ENCODE measurements around the gene ATP8B4.

ATP8B4 gene

DNA sequence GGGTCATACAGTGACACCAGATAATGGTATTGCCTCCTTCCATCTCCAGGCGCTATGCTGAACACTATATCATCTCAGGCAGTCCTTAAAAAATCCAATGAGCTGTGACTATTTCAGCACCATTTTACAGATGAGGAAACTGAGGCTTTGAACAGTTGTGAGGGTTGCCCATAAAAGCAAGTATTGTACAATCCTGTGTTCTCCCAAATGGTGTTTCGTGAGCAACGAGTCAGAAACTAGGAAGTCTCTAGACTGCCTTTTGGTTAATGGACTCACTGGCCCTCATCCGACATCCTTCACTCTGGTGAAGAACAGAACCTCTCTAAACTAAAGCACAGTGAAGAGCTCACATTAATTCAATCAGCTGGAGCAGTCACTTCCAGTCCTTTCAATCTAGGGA lies 61.8 kb downstream of the ATP8B4 start:
- Histone ChIP-seq H3K36me3 (ENCODE audit: insufficient read depth, low read length) (no peaks in the 10 kb centered on the region), H3K9ac (ENCODE audit: low read depth, low read length) (no peak overlapping the region), H3K27me3 (ENCODE audit: control insufficient read depth, insufficient read depth, low read length) (no peaks in the 10 kb centered on the region), H3K4me3 (ENCODE audit: low read length) (no peak overlapping the region), H3K9me3 (replicated peaks; ENCODE audit: low read length) (no peaks in the 10 kb centered on the region), H3K4me1 (ENCODE audit: control insufficient read depth, insufficient read depth, low read length) (peaks cover 7% of the 10 kb centered on the region), H3K4me2 (ENCODE audit: low read length) (no peak overlapping the region)

DNA sequence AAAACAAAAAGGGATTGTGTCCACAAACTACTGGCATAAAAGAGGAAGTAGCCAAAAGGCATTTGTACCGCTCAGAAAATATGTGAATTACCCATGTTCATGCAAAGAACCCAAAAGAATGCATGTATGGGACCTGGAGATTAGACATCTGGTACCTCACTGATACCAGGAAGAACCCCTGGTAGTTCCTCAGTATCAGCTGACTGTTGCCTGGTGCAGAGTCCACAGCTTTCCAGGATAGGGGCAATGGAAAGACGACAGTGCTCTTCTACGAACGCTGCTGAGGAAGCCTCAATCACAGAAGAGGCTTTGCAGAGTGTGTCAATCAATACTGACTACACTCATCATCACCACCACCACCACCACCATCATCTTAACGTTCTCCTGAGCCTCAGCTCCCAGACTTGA lies 63.3 kb downstream of the ATP8B4 start:
- Histone ChIP-seq H3K27me3 (ENCODE audit: control insufficient read depth, insufficient read depth, low read length) (no peaks in the 10 kb centered on the region), H3K4me1 (ENCODE audit: control insufficient read depth, insufficient read depth, low read length) (peaks cover 7% of the 10 kb centered on the region), H3K4me3 (ENCODE audit: low read length) (no peak overlapping the region)

DNA sequence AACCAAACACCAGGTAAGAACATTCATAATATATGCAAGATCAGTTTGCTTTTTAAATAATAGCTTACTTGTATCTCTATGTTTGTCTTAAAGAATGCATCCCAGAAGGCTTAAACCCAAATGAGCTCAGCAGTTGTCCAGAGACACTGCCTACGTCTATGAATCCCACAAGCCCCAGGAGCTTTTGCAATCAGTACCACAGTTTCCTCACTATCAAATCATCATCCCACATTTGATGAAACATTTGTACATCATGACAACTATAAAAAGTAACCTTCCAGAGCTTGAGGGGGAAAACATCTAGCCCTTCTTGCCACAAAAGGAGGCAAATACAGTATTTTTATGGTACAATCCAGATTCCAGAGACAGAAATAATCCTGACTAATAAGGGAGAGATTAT lies 63.7 kb downstream of the ATP8B4 start:
- H3K9ac ChIP-seq (ENCODE audit: low read depth, low read length), result peak overlapping the region; percentile 37
- no peaks in the 10 kb centered on the region for H3K9me3 ChIP-seq (replicated peaks; ENCODE audit: low read length)
- H3K27me3 ChIP-seq (ENCODE audit: control insufficient read depth, insufficient read depth, low read length), result no peaks in the 10 kb centered on the region
- peak overlapping the region; percentile 26 for H3K4me2 ChIP-seq (ENCODE audit: low read length)
- no peaks in the 10 kb centered on the region for H3K36me3 ChIP-seq (ENCODE audit: insufficient read depth, low read length)
- H3K4me3 ChIP-seq (ENCODE audit: low read length), result no peak overlapping the region
- H3K4me1 ChIP-seq (ENCODE audit: control insufficient read depth, insufficient read depth, low read length), result peaks cover 7% of the 10 kb centered on the region

More for the DNA sequence above, 63.3 kb downstream of the ATP8B4 start:
- Histone ChIP-seq H3K4me2 (ENCODE audit: low read length) (no peak overlapping the region), H3K36me3 (ENCODE audit: insufficient read depth, low read length) (no peaks in the 10 kb centered on the region), H3K9ac (ENCODE audit: low read depth, low read length) (no peak overlapping the region), H3K9me3 (replicated peaks; ENCODE audit: low read length) (no peaks in the 10 kb centered on the region)

DNA sequence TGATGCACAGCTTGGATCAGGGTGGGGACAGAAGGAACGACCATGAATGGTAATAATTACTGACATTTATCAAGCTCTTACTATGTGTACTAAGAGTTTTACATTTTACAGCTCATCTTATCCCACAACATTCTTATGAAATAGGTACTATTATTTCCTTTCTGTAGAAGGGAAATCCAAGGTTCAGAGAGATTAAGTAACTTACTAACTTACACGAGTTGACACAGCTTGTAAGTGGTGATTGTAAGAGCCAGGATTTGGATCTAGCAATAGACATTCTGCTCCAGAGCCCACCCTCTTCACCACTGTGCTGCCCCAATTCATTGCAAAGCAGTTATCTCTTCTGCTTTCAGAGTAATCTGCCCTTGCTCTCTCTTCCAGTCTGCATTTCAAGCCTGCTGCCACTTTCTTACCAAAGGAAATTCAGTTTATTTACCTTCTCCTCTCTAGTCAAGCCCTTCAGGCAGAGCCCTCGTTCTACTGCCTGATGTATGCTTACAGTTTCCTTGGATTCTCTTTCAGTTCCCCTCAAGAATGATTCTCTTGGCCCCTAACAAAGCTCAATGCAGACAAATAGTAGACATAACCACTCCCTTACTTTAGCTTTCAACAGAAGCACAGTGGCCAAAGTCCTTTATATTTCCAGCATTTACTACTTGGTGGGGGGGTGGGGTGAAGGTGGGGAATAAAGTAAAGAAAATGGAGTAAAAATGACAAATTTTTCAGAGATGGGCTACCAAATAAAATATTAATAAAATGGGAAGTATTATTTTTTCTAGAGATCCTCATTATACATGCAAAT lies 65.8 kb downstream of the ATP8B4 start:
- H3K27me3 ChIP-seq (ENCODE audit: control insufficient read depth, insufficient read depth, low read length), result no peaks in the 10 kb centered on the region
- peaks cover 7% of the 10 kb centered on the region for H3K4me1 ChIP-seq (ENCODE audit: control insufficient read depth, insufficient read depth, low read length)
- H3K4me2 ChIP-seq (ENCODE audit: low read length), result no peak overlapping the region

DNA sequence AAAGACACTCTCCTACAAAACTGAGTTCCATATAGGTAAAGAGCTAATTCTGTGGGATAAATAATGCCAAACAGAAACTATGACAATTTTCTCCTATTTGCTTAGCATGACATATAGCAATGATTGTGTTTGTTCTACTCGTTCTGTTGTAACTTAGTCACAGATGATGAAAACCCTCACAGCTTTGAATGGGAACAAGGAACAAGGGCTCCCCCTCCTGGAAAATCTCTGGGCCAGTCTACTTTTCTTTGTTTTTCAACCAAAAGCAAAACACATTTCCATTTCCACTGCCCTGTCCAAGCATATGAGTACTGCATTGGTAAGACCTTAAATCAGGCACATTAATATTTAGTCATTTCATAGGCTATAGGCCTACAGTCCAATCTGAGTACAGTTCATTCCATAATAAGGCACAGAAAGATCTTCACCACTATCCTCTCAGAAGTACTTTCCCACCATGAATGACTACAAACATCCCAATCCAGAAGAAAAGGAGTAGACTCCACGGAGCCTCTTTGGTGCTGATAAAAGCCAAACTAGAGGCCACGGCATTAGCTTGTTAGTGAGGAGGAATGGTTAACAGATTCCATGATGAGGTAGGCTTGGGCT lies 67.1 kb downstream of the ATP8B4 start:
- no peak overlapping the region for H3K4me2 ChIP-seq (ENCODE audit: low read length)
- H3K4me3 ChIP-seq (ENCODE audit: low read length), result no peak overlapping the region
- no peaks in the 10 kb centered on the region for H3K36me3 ChIP-seq (ENCODE audit: insufficient read depth, low read length)
- H3K27me3 ChIP-seq (ENCODE audit: control insufficient read depth, insufficient read depth, low read length), result no peaks in the 10 kb centered on the region
- H3K9ac ChIP-seq (ENCODE audit: low read depth, low read length), result no peak overlapping the region
- H3K4me1 ChIP-seq (ENCODE audit: control insufficient read depth, insufficient read depth, low read length), result peaks cover 7% of the 10 kb centered on the region
- no peaks in the 10 kb centered on the region for H3K9me3 ChIP-seq (replicated peaks; ENCODE audit: low read length)

More for the DNA sequence above, 65.8 kb downstream of the ATP8B4 start:
- Histone ChIP-seq H3K4me3 (ENCODE audit: low read length) (no peak overlapping the region), H3K9me3 (replicated peaks; ENCODE audit: low read length) (no peaks in the 10 kb centered on the region), H3K9ac (ENCODE audit: low read depth, low read length) (no peak overlapping the region), H3K36me3 (ENCODE audit: insufficient read depth, low read length) (no peaks in the 10 kb centered on the region)

DNA sequence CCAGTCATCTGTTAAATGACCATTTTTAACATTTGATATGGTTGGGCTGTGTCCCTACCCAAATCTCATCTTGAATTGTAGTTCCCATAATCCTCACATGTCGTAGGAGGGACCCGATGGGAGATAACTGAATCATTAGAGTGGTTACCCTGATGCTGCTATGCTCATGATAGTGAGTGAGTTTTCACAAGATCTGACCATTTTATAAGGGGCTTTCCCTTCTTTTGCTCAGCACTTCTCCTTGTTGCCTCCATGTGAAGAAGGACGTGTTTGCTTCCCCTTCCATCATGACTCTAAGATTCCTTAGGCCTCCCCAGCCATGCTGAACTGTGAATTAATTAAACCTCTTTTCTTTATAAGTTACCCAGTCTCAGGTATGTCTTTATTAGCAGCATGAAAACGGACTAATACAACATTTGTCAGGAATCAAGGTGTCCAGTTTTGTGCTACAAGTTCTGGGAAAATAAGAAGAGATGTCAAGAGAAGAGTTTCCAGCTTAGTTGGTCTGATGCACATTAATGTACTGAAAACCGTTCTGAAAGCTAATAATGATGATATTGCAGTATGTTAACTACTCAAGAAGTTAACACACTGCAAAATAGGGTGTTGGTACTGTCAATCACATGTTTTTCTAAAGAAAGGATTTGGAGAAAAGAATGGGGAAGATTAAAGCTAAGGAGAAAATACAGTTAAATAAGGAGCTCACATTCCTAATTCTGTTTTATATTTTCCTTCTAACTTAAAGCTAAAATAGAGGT lies 67.9 kb downstream of the ATP8B4 start:
- Histone ChIP-seq H3K4me3 (ENCODE audit: low read length) (no peak overlapping the region), H3K27me3 (ENCODE audit: control insufficient read depth, insufficient read depth, low read length) (no peaks in the 10 kb centered on the region), H3K36me3 (ENCODE audit: insufficient read depth, low read length) (no peaks in the 10 kb centered on the region), H3K9ac (ENCODE audit: low read depth, low read length) (no peak overlapping the region), H3K4me1 (ENCODE audit: control insufficient read depth, insufficient read depth, low read length) (peaks cover 7% of the 10 kb centered on the region), H3K4me2 (ENCODE audit: low read length) (no peak overlapping the region), H3K9me3 (replicated peaks; ENCODE audit: low read length) (no peaks in the 10 kb centered on the region)

DNA sequence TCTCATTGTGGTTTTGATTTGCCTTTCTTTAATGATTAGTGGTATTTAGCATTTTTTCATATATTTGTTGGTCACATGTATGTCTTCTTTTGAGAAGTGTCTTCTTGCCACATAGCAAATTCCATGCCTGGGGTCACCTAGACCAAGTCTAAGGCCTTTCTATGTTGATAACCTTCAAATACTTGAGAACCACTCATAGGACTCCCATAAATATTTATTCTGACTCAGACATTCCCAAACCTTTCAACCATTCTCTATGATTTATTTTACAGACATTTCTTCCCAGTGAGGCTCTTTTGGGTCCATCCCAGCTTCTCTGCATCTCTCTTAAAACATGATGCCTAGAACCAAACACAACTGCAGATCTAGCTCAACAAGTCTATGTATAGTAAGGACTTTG lies 69.2 kb downstream of the ATP8B4 start:
- Histone ChIP-seq H3K4me1 (ENCODE audit: control insufficient read depth, insufficient read depth, low read length) (no peaks in the 10 kb centered on the region), H3K27me3 (ENCODE audit: control insufficient read depth, insufficient read depth, low read length) (no peaks in the 10 kb centered on the region), H3K9ac (ENCODE audit: low read depth, low read length) (no peak overlapping the region)

DNA sequence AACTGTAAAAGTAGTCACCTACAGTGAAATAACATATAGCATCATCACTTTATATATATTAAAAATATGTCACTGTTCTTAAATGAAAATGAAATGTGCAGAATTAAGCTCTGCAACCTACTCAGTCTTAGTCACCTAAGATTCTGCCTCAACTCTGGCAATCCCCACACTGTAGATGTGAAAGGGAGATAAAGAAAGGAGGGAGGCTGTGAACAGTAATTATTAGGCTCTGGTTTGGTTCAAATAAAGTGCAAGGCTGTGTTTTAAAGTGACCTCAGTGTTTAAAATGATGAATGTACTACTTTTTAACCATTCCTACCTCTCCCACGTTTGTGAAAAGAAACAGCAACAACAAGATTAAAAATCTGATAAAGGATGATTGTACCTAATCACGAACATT lies 72.2 kb downstream of the ATP8B4 start:
- Histone ChIP-seq H3K4me3 (ENCODE audit: low read length) (no peak overlapping the region), H3K27me3 (ENCODE audit: control insufficient read depth, insufficient read depth, low read length) (no peaks in the 10 kb centered on the region), H3K36me3 (ENCODE audit: insufficient read depth, low read length) (no peaks in the 10 kb centered on the region), H3K4me1 (ENCODE audit: control insufficient read depth, insufficient read depth, low read length) (no peaks in the 10 kb centered on the region), H3K9ac (ENCODE audit: low read depth, low read length) (no peak overlapping the region), H3K9me3 (replicated peaks; ENCODE audit: low read length) (peaks cover 6% of the 10 kb centered on the region), H3K4me2 (ENCODE audit: low read length) (no peak overlapping the region)

More for the DNA sequence above, 69.2 kb downstream of the ATP8B4 start:
- H3K36me3 ChIP-seq (ENCODE audit: insufficient read depth, low read length), result no peaks in the 10 kb centered on the region
- H3K9me3 ChIP-seq (replicated peaks; ENCODE audit: low read length), result no peaks in the 10 kb centered on the region
- H3K4me2 ChIP-seq (ENCODE audit: low read length), result no peak overlapping the region
- no peak overlapping the region for H3K4me3 ChIP-seq (ENCODE audit: low read length)

DNA sequence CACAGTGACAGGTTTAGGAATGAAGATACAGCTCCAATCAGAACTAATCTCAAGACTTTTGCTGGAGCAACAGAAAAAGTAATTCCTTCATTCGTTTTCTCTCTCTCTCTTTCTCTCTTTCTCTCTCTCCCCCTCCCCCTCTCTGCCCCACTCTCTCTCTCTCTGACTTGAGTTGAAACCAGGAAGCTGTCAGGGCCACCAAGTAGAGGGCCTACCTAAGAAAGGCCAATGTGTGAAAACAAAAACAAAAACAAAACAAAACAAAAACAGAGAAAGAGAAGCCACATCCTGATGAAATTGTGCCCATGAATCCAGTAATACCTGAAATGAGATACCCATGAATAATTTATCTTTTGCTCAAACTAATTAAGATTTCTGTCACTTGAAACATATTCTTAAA lies 72.9 kb downstream of the ATP8B4 start:
- Histone ChIP-seq H3K4me3 (ENCODE audit: low read length) (no peak overlapping the region), H3K27me3 (ENCODE audit: control insufficient read depth, insufficient read depth, low read length) (no peaks in the 10 kb centered on the region), H3K9me3 (replicated peaks; ENCODE audit: low read length) (peaks cover 6% of the 10 kb centered on the region), H3K4me2 (ENCODE audit: low read length) (no peak overlapping the region), H3K36me3 (ENCODE audit: insufficient read depth, low read length) (no peaks in the 10 kb centered on the region), H3K9ac (ENCODE audit: low read depth, low read length) (no peak overlapping the region), H3K4me1 (ENCODE audit: control insufficient read depth, insufficient read depth, low read length) (no peaks in the 10 kb centered on the region)

DNA sequence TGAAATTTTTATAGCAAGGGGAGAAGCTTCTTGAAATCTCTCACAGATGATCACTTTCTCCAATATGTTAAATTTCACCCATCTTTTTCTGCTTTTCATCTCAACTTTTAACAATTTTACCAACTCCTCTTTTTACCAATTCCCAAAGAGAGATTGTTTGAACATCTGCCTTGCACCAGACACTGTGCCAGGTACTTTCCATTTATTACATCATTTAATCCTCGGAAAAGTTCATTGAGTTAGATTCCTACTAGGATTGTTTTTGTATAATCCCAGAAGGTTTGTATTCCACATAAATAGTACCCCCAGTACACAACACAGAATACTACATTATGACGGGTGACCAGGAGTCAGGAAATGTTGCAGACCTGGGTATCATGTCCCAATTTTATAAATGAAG lies 74.1 kb downstream of the ATP8B4 start:
- H3K4me1 ChIP-seq (ENCODE audit: control insufficient read depth, insufficient read depth, low read length), result no peaks in the 10 kb centered on the region
- no peaks in the 10 kb centered on the region for H3K36me3 ChIP-seq (ENCODE audit: insufficient read depth, low read length)
- H3K4me3 ChIP-seq (ENCODE audit: low read length), result no peak overlapping the region
- no peak overlapping the region for H3K9ac ChIP-seq (ENCODE audit: low read depth, low read length)
- H3K9me3 ChIP-seq (replicated peaks; ENCODE audit: low read length), result peaks cover 6% of the 10 kb centered on the region
- H3K27me3 ChIP-seq (ENCODE audit: control insufficient read depth, insufficient read depth, low read length), result no peaks in the 10 kb centered on the region
- no peak overlapping the region for H3K4me2 ChIP-seq (ENCODE audit: low read length)

DNA sequence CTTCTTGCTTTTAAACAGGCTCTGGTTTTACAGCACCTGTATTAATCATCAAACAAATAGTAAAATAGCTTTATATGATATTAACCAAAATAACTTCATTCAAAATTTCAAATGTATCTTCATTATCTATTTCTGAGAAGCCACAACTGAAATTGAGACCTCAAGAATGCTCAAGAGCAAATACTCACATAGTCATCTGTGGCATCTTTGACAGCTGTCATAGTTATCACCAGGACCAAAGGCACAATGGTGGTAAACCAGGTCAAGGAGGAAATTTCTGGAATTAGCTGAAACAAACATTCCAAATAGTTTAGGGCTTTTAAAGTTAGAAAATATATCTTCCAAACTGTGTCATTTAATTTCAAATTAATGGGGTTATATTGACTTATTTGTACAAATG lies 74.6 kb downstream of the ATP8B4 start:
- H3K27me3 ChIP-seq (ENCODE audit: control insufficient read depth, insufficient read depth, low read length), result no peaks in the 10 kb centered on the region
- no peak overlapping the region for H3K9ac ChIP-seq (ENCODE audit: low read depth, low read length)
- H3K36me3 ChIP-seq (ENCODE audit: insufficient read depth, low read length), result no peaks in the 10 kb centered on the region
- no peak overlapping the region for H3K4me2 ChIP-seq (ENCODE audit: low read length)
- no peaks in the 10 kb centered on the region for H3K4me1 ChIP-seq (ENCODE audit: control insufficient read depth, insufficient read depth, low read length)
- H3K9me3 ChIP-seq (replicated peaks; ENCODE audit: low read length), result peaks cover 6% of the 10 kb centered on the region
- H3K4me3 ChIP-seq (ENCODE audit: low read length), result no peak overlapping the region
